Gastroesophageal sphincter (tissue), 3 donors: ENCODE data around the gene APEH.

Source experiments
- CTCF ChIP-seq, 4 experiments: fragments of 200-600 bp in 2 of 4; fragments of 450-650 bp in 2 of 4; sonication (generic) in 1 of 4; IDR thresholded peaks; one replicate each; pipeline ENCODE4 v1.5.1; 2017 to 2019; ENCODE audit warnings: antibody characterized with exemption in 4 of 4, mild to moderate bottlenecking in 2 of 4, moderate library complexity in 2 of 4
- POLR2A ChIP-seq, 2 donors: fragments of 450-650 bp; IDR thresholded peaks; one replicate each; pipeline ENCODE4 v1.6.1; 2017; ENCODE audit warnings: antibody characterized with exemption in 2 of 2, mild to moderate bottlenecking in 2 of 2, moderate library complexity in 1 of 2
- POLR2AphosphoS5 ChIP-seq: sonication (generic); formaldehyde crosslinking; IDR thresholded peaks from one replicate; pipeline ENCODE4 v1.6.1; 2017; ENCODE audit warnings: antibody characterized with exemption

GRCh38 chr3:49626101-49626581 is 48.0 kb upstream of the APEH start:
- TF ChIP-seq CTCF (IDR thresholded peaks at IDR 0.05) (no peak), POLR2A (IDR thresholded peaks at IDR 0.05) (no peak), POLR2AphosphoS5 (no peak)
